K562 (cell line): Measurements from ENCODE around the gene AMFR. TPM values are rescaled to one million over a fixed set of nuclear protein-coding genes. Genes with fewer than 3 reads are reported as not detected.
A peak's percentile ranks its signal among the peaks of the same experiment; 100 is the strongest.

Experiments
- ATAC-seq: fragments of 200-7000 bp; cut with Tn5 transposase; 3 replicates; pipeline ENCODE4 v1.9.1; 2020; ENCODE audit warnings: moderate library complexity
- BruUV-seq: library from RNA; stranded (reverse); fragments of 400-500 nt; replicated peaks from 2 replicates; lab custom pipeline; 2021; lab: Mats Ljungman, UMichigan
- CTCF ChIA-PET: fragments of 300-600 bp; formaldehyde crosslinking; extraction: SDS; loops from one replicate; lab custom pipeline; 2021; ENCODE audit warnings: low intra/inter-chr PET ratio; lab: Yijun Ruan, JAX
- POLR2A ChIA-PET: fragments of 300-600, 350-650 bp; sonication (Branson Sonifier 250); formaldehyde crosslinking; extraction: SDS; loops from one replicate; lab custom pipeline; 2021; ENCODE audit warnings: antibody characterized with exemption, inconsistent platforms; lab: Yijun Ruan, JAX
- DNase-seq, 4 experiments: peaks; one replicate each; pipeline versions ENCODE4 v3.0.0 to v3.0.0-alpha.2; 2011 to 2018; ENCODE audit warnings: low spot score in 3 of 4, mixed read lengths in 3 of 4; ENCODE audit errors: extremely low read depth in 1 of 4
- FAIRE-seq: peaks from 2 replicates; lab custom pipeline; 2011; peaks lifted over from hg19 to GRCh38; lab: Jason Lieb, UNC
- H2AFZ ChIP-seq: 2 replicates; pipeline ENCODE4 v1.6.0; 2011; ENCODE audit warnings: low read depth, low read length, control low read depth, inconsistent platforms
- H3K27ac ChIP-seq: fragments of 200-600 bp; 3 replicates; pipeline ENCODE4 v1.8.0; 2011; ENCODE audit warnings: low read depth, mild to moderate bottlenecking, control low read depth, inconsistent platforms, low read length, moderate library complexity, mixed read lengths; ENCODE audit errors: extremely low read depth
- H3K27me3 ChIP-seq, 2 experiments: fragments of 300-600 bp in 1 of 2; 2 replicates in 1 of 2; 3 replicates in 1 of 2; pipeline versions ENCODE4 v1.6.0 to v1.8.0; 2011; ENCODE audit warnings: inconsistent platforms in 2 of 2, low read length in 2 of 2, mild to moderate bottlenecking in 1 of 2, mixed read lengths in 1 of 2, moderate library complexity in 1 of 2; ENCODE audit not compliant: control insufficient read depth in 2 of 2, insufficient read depth in 2 of 2
- H3K36me3 ChIP-seq: fragments of 300-600 bp; 3 replicates; pipeline ENCODE4 v1.8.0; 2011; ENCODE audit warnings: mild to moderate bottlenecking, low read length, inconsistent platforms; ENCODE audit not compliant: control insufficient read depth, insufficient read depth
- H3K4me1 ChIP-seq, 2 experiments: fragments of 200-600 bp in 1 of 2; replicated peaks in 1 of 2; 2 replicates in 1 of 2; 3 replicates in 1 of 2; pipeline versions ENCODE4 v1.5.1 to v1.8.0; 2011; ENCODE audit warnings: inconsistent platforms in 2 of 2, low read length in 2 of 2, mild to moderate bottlenecking in 1 of 2, mixed read lengths in 1 of 2, moderate library complexity in 1 of 2; ENCODE audit not compliant: control insufficient read depth in 2 of 2, insufficient read depth in 2 of 2
- H3K4me2 ChIP-seq: 2 replicates; pipeline ENCODE4 v1.6.1; 2011; ENCODE audit warnings: low read length, control low read depth, inconsistent platforms, mixed read lengths; ENCODE audit not compliant: insufficient read depth
- H3K4me3 ChIP-seq: fragments of 200-600 bp; sonication (generic), shearing (Covaris generic); 2 replicates; pipeline ENCODE4 v1.5.1; 2016; ENCODE audit warnings: control low read depth, inconsistent platforms
- H3K79me2 ChIP-seq: fragments of 200-600 bp; 3 replicates; pipeline ENCODE4 v1.8.0; 2011; ENCODE audit warnings: low read length, inconsistent platforms; ENCODE audit not compliant: control insufficient read depth, insufficient read depth
- H3K9ac ChIP-seq, 2 experiments: 2 replicates each; pipeline versions ENCODE4 v1.6.0 to v1.6.1; 2011; ENCODE audit warnings: low read depth in 2 of 2, low read length in 2 of 2, control low read depth in 1 of 2, inconsistent platforms in 1 of 2, mild to moderate bottlenecking in 1 of 2, mixed read lengths in 1 of 2; ENCODE audit not compliant: insufficient read depth in 1 of 2
- H3K9me1 ChIP-seq: one replicate; pipeline ENCODE4 v1.6.0; 2011; ENCODE audit warnings: inconsistent platforms, mild to moderate bottlenecking, low read length, moderate library complexity; ENCODE audit not compliant: control insufficient read depth, insufficient read depth
- H3K9me3 ChIP-seq: replicated peaks from 2 replicates; pipeline ENCODE4 v1.5.1; 2011; ENCODE audit warnings: low read depth, low read length, inconsistent platforms; ENCODE audit not compliant: control insufficient read depth, insufficient read depth
- H4K20me1 ChIP-seq: replicated peaks from 2 replicates; pipeline ENCODE4 v1.6.1; 2011; ENCODE audit warnings: low read length, inconsistent platforms, mixed read lengths; ENCODE audit not compliant: control insufficient read depth, insufficient read depth
- ARID2 ChIP-seq: fragments of 450-650 bp; IDR thresholded peaks from 2 replicates; pipeline ENCODE4 v1.6.1; 2017; ENCODE audit warnings: antibody characterized with exemption, mild to moderate bottlenecking
- CC2D1A ChIP-seq: fragments of 450-650 bp; IDR thresholded peaks from 2 replicates; pipeline ENCODE4 v1.6.1; 2017; ENCODE audit warnings: mild to moderate bottlenecking
- CHD1 ChIP-seq: fragments of 200-600 bp; sonication (generic); IDR thresholded peaks from one replicate; pipeline ENCODE4 v1.6.1; 2012; ENCODE audit warnings: mild to moderate bottlenecking, moderate library complexity, low read length, inconsistent platforms
- E2F4 ChIP-seq: sonication (generic); formaldehyde crosslinking; IDR thresholded peaks from 2 replicates; pipeline ENCODE4 v1.8.0; 2022; ENCODE audit warnings: mild to moderate bottlenecking, low read depth, missing genetic modification reagents
- FOXO4 ChIP-seq: fragments of 450-650 bp; formaldehyde crosslinking; IDR thresholded peaks from 2 replicates; pipeline ENCODE4 v1.4.0; 2020; ENCODE audit warnings: mild to moderate bottlenecking, moderate library complexity
- L3MBTL2 ChIP-seq: fragments of 450-650 bp; IDR thresholded peaks from 2 replicates; pipeline ENCODE4 v1.6.1; 2016; ENCODE audit warnings: mild to moderate bottlenecking, moderate library complexity
- MYNN ChIP-seq, 2 experiments: sonication (generic); formaldehyde crosslinking in 1 of 2; IDR thresholded peaks; 2 replicates each; pipeline versions ENCODE4 v1.5.0 to v1.6.1; 2016 to 2020; ENCODE audit warnings: antibody characterized with exemption in 1 of 2, missing genetic modification reagents in 1 of 2
- ZHX1 ChIP-seq: fragments of 150-350 bp; conservative IDR thresholded peaks from 2 replicates; pipeline ENCODE4 v1.6.1; 2014; ENCODE audit warnings: low read length
- ZNF217 ChIP-seq: sonication (generic); formaldehyde crosslinking; IDR thresholded peaks from 2 replicates; pipeline ENCODE4 v1.8.0; 2022; ENCODE audit warnings: mild to moderate bottlenecking, missing genetic modification reagents
- ZNF518B ChIP-seq: fragments of 250-450 bp; sonication (Bioruptor Pico); IDR thresholded peaks from 2 replicates; pipeline ENCODE4 v1.5.0; 2021; ENCODE audit warnings: mild to moderate bottlenecking, moderate library complexity
- WGBS: fragments of 100-300 bp; shearing (Covaris generic); methylation state at CpG from one replicate; pipeline ENCODE4 v1.1.6; 2016; ENCODE audit warnings: low coverage, mixed read lengths; ENCODE audit not compliant: insufficient coverage; ENCODE audit errors: missing lambda C conversion rate; 5-methylcytosine and 5-hydroxymethylcytosine counted together
- in situ Hi-C: fragments of 300-500 bp; cut with MboI; formaldehyde crosslinking; loops from 4 replicates; pipeline ENCODE4 v1.15.0; 2018; ENCODE audit warnings: inconsistent platforms, mixed read lengths
- intact Hi-C: fragments of 100-400 bp; cut with micrococcal nuclease; formaldehyde crosslinking; loops from 2 replicates; pipeline ENCODE4 v1.14.2; 2022
- polyA plus RNA-seq, 8 experiments: library from polyadenylated mRNA; depleted of rRNA in 4 of 8; stranded (reverse) in 5 of 8; unstranded in 3 of 8; fragments of >200 nt; fragmentation: Nextera tagmentation in 2 of 8; fragmentation: Illumina TruSeq in 1 of 8; extraction: Ambion mirVana in 2 of 8; extraction: Trizol in 1 of 8; gene quantifications; 2 replicates each; pipeline versions ENCODE4 v1.2.1 to v1.2.3, GENCODE V29; 2011 to 2014; ENCODE audit warnings: inconsistent platforms in 1 of 8, missing spikeins in 1 of 8
- total RNA-seq, 7 experiments: library from RNA; depleted of rRNA in 6 of 7; stranded (reverse); fragments of >200 nt in 6 of 7; fragmentation: Illumina TruSeq in 2 of 7; extraction: Trizol in 2 of 7; gene quantifications; 2 replicates each; pipeline versions ENCODE4 v1.2.1 to v1.2.3, GENCODE V29; 2011 to 2021; ENCODE audit warnings: low replicate concordance in 1 of 7

AMFR gene
- total and polyA plus RNA-seq, 9 of the 15 experiments (the other 6 are each of a cell fraction or from before 2014, with no cell fraction given): 15.6 to 113 (median 58.4) TPM

- peak overlapping the region; percentile 51 for H3K4me2 ChIP-seq
- H3K9ac ChIP-seq: peak overlapping the region in 1 of 2 experiments; percentile 0; a peak in 1 of 4 replicates
- TF ChIP-seq CC2D1A (0 out of 2 replicates have a peak, but pooled peaks have one; percentile 70), ZHX1 (no peak), ARID2 (peak; percentile 88), MYNN (IDR thresholded peaks at IDR 0.05) (0 out of 2 replicates have a peak, but pooled peaks have one; percentile 23), MYNN (CRISPR knock-in tag; IDR thresholded peaks at IDR 0.05) (no peak), ZNF518B (CRISPR knock-in tag) (no peak), CHD1 (no peak), E2F4 (CRISPR knock-in tag) (no peak), FOXO4 (CRISPR knock-in tag) (no peak), L3MBTL2 (peak; percentile 77), ZNF217 (CRISPR knock-in tag) (no peak)
Observed at GRCh38 chr16:56317998-56318826, 107.1 kb downstream of the AMFR start.

More at GRCh38 chr16:56317998-56318826, 107.1 kb downstream of the AMFR start:
- ChIA-PET CTCF (interaction anchor here (0.7 to 1.7 kb wide), 6 partner anchors 276 to 853 kb away, joined by 3 to 8 read pairs (median 4); no protein-coding TSS in a partner anchor), POLR2A (interaction anchor here (1.0 to 1.1 kb wide), 2 partner anchors 128 to 196 kb away, joined by 3 read pairs; no protein-coding TSS in a partner anchor)
- H3K4me3 ChIP-seq: no peak overlapping the region
- H2AFZ ChIP-seq: peak overlapping the region; percentile 69
- BruUV-seq: no TSS peak
- peaks cover 0 to 7% of the 10 kb centered on the region in 2 experiments; a peak in 2 of 5 replicates for H3K4me1 ChIP-seq
- no peaks in the 10 kb centered on the region for H3K9me1 ChIP-seq
- WGBS: 13% methylated on average over 24 of the region's 28 CpGs
- H4K20me1 ChIP-seq: no peaks in the 10 kb centered on the region
- intact Hi-C loops (loop anchor here (1.0 to 10.0 kb wide), 8 partner anchors 56 to 853 kb away; no protein-coding TSS in a partner anchor), in situ Hi-C loops (loop anchor here (5.0 to 10.0 kb wide), 2 partner anchors 371 to 603 kb away; no protein-coding TSS in a partner anchor)
- H3K27ac ChIP-seq: no peak overlapping the region
- FAIRE-seq: peak; percentile 94
- ATAC-seq: peak; percentile 96
- DNase-seq: peak; percentile 78 to 95 (median 92)
- no peaks in the 10 kb centered on the region for H3K79me2 ChIP-seq
- no peaks in the 10 kb centered on the region for H3K36me3 ChIP-seq
- no peaks in the 10 kb centered on the region for H3K9me3 ChIP-seq
- H3K27me3 ChIP-seq: peaks cover 5 to 40% of the 10 kb centered on the region in 2 experiments; a peak in 4 of 5 replicates
